OCI-LY3 (cell line): ENCODE results near the gene PRKAR1B.

Experiments used
- H2AFZ ChIP-seq: fragments of 200-600, 300-600 bp; shearing (Covaris generic); 2 replicates; pipeline ENCODE4 v1.6.0; 2014; ENCODE audit warnings: antibody characterized with exemption, low read depth, low read length
- H3K27ac ChIP-seq: fragments of 200-600, 300-600 bp; sonication (generic); 2 replicates; pipeline ENCODE4 v1.5.1; 2014; ENCODE audit warnings: mild to moderate bottlenecking, low read length, moderate library complexity, mixed read lengths
- H3K27me3 ChIP-seq: fragments of 200-600, 300-600 bp; sonication (generic); 2 replicates; pipeline ENCODE4 v1.6.1; 2014; ENCODE audit warnings: low read depth, low read length, mixed read lengths
- H3K36me3 ChIP-seq: fragments of 200-600, 300-600 bp; sonication (generic); replicated peaks from 2 replicates; pipeline ENCODE3; 2014; ENCODE audit warnings: low read depth, low read length, mixed read lengths
- H3K4me1 ChIP-seq: fragments of 300-600, 200-600 bp; sonication (generic); 2 replicates; pipeline ENCODE4 v1.6.1; 2014; ENCODE audit warnings: low read length, mixed read lengths
- H3K4me2 ChIP-seq: fragments of 200-600, 300-600 bp; sonication (generic); 2 replicates; pipeline ENCODE4 v1.6.1; 2014; ENCODE audit warnings: low read length, mixed read lengths
- H3K4me3 ChIP-seq: fragments of 300-600, 200-600 bp; sonication (generic); 2 replicates; pipeline ENCODE4 v1.5.1; 2014; ENCODE audit warnings: antibody characterized with exemption, mild to moderate bottlenecking, low read length, moderate library complexity
- H3K79me2 ChIP-seq: fragments of 300-600, 200-600 bp; shearing (Covaris generic); 2 replicates; pipeline ENCODE4 v1.6.1; 2014; ENCODE audit warnings: mild to moderate bottlenecking, low read length, mixed read lengths
- H3K9ac ChIP-seq: fragments of 300-600, 200-600 bp; shearing (Covaris generic); 2 replicates; pipeline ENCODE4 v1.6.0; 2014; ENCODE audit warnings: mild to moderate bottlenecking, low read length, moderate library complexity
- H3K9me3 ChIP-seq: fragments of 200-600, 300-600 bp; shearing (Covaris generic); 2 replicates; pipeline ENCODE4 v1.6.1; 2014; ENCODE audit warnings: low read length, mixed read lengths; ENCODE audit not compliant: insufficient read depth
- H4K20me1 ChIP-seq: fragments of 200-600, 300-600 bp; sonication (generic); 2 replicates; pipeline ENCODE4 v1.6.1; 2016; ENCODE audit warnings: low read length, mixed read lengths; ENCODE audit not compliant: insufficient read depth
- EZH2phosphoT487 ChIP-seq: fragments of 200-600 bp; shearing (Covaris generic); IDR thresholded peaks from 2 replicates; pipeline ENCODE4 v1.6.1; 2018; ENCODE audit warnings: antibody characterized with exemption, mixed run types, low read depth
- TF ChIP-seq, protein P1 (sequence below): fragments of 200-600, 300-600 bp; sonication (generic); IDR thresholded peaks from 2 replicates; pipeline ENCODE4 v1.5.1; 2014; ENCODE audit warnings: antibody characterized with exemption, low read length, low read depth

PRKAR1B gene

DNA sequence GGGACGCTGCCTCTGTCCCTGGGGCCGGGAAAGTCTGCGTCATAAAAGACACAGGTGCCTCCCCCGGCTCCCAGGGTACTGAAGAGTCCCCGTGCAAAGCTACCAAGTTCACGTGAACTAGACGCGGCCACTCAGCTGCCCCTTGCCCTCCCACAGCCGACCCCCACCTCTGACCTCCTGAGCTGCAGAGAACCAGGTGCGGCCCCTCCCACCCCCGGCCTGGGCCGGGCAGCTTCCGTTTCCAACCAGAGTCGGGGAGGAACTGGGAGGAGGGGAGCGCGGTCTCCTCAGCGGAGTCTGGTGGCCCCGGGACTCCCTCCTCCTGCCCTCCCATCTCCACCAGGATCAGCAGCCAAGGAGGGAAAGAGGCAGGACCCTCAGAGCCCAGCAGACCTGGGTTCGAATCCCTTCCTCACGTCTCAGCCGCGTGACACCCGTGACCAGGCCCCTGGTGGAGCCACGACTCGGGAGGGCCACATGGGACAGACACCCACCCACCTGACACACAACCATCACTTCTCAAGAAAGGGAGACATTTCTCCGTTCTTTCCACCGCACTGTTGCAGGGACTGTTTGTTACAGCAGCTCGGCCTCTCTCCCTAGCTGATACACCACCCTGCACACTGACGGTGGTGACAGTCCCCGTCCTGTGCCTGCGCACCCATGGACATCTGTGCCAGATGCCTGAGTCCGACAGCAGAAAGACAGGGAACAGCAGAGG lies 170.1 kb downstream of the PRKAR1B start:
- Histone ChIP-seq H3K27me3 (no peaks in the 10 kb centered on the region), H4K20me1 (no peaks in the 10 kb centered on the region), H2AFZ (no peak overlapping the region), H3K4me2 (no peak overlapping the region), H3K4me1 (no peaks in the 10 kb centered on the region), H3K27ac (no peak overlapping the region), H3K79me2 (no peaks in the 10 kb centered on the region), H3K4me3 (no peak overlapping the region), H3K9me3 (no peaks in the 10 kb centered on the region), H3K36me3 (no peaks in the 10 kb centered on the region), H3K9ac (no peak overlapping the region)
- TF ChIP-seq, protein P1, sequence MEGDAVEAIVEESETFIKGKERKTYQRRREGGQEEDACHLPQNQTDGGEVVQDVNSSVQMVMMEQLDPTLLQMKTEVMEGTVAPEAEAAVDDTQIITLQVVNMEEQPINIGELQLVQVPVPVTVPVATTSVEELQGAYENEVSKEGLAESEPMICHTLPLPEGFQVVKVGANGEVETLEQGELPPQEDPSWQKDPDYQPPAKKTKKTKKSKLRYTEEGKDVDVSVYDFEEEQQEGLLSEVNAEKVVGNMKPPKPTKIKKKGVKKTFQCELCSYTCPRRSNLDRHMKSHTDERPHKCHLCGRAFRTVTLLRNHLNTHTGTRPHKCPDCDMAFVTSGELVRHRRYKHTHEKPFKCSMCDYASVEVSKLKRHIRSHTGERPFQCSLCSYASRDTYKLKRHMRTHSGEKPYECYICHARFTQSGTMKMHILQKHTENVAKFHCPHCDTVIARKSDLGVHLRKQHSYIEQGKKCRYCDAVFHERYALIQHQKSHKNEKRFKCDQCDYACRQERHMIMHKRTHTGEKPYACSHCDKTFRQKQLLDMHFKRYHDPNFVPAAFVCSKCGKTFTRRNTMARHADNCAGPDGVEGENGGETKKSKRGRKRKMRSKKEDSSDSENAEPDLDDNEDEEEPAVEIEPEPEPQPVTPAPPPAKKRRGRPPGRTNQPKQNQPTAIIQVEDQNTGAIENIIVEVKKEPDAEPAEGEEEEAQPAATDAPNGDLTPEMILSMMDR = no peak
- no peak for TF ChIP-seq EZH2phosphoT487

DNA sequence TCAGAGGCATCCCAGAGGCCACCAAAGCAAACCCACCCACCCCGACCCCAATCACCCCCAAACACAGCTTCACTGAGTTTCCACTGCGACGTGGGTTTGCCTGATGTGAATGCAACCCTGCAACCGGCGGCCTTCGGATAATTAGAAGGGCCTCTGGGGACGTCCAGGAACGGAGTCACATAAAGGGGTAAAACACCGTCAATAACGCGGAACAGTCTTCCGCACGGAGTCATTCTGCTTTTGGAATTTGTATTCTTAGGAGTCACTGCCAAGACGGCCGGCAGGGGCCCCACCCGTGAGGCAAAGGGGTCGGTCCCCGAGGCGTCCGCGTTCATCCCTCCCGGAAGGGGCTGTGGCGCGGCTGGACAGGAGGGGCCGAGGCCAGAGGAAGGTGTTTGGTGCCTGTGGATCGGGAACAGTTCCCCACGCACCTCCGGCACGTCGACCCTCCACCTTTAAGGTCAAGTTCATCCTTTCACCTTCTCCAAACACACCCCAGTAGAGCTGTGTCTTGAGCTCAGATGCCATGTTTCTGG lies 170.7 kb downstream of the PRKAR1B start:
- Histone ChIP-seq H3K27me3 (no peaks in the 10 kb centered on the region), H3K4me3 (no peak overlapping the region), H3K27ac (no peak overlapping the region), H4K20me1 (no peaks in the 10 kb centered on the region), H2AFZ (no peak overlapping the region), H3K9me3 (no peaks in the 10 kb centered on the region), H3K36me3 (no peaks in the 10 kb centered on the region), H3K9ac (no peak overlapping the region), H3K79me2 (no peaks in the 10 kb centered on the region), H3K4me2 (no peak overlapping the region), H3K4me1 (no peaks in the 10 kb centered on the region)
- no peak for TF ChIP-seq EZH2phosphoT487
- TF ChIP-seq, protein P1 = no peak

DNA sequence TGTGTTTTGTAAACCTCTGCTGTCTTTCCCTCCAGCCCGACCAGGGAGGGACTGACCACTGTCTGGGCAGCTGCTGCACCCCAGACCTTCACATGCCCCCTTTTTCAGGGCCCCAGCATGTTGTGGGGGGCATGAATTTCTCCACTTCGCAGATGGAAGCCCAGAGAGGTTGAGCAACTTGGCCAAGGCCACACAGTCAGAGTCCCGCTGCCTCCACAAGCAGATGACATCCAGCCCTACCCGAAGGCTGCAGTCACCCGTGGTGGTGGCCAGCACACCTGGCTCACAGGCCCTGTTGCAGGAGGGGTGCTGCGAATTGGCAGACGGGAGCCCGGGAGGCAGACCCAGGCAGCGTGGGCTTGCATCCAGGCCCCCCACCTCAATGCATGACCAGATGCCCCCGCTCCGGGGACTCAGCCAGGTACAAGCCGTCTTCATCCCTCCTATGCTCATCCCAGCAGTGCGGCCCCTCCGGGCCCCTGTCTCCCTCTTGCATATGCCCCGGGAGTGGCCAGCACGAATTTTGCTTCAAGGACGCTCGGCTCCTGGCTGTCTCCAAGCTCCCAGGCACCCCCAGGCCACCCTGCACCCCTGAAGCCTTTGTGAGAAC lies 171.4 kb downstream of the PRKAR1B start:
- H3K9ac ChIP-seq = no peak overlapping the region

DNA sequence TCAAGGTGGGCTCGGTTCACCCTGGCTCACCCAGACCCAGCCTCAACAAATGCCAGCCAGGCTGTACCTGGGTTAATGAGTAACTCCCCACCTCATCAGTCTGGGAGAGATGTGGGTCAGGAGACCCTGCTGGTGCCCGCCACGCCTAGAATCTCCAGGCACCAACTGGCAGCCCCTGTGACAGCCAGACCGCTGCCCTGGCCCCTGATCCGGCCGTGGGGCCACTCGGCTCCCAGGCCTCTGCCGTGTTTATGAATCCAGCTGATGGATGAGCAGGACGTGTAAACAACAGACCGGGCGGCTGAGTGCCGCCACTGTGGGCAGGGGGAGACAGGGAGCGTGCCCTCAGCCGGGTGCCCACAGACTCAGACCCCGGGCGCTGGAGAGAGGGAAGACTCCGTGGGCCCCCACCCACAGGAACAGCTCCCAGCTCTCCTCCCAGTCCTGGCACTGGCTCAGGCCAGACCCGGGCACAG lies 173.4 kb downstream of the PRKAR1B start:
- H3K27ac ChIP-seq = no peak overlapping the region
- H3K9me3 ChIP-seq = no peaks in the 10 kb centered on the region
- H3K79me2 ChIP-seq = no peaks in the 10 kb centered on the region
- no peak overlapping the region for H3K4me2 ChIP-seq
- no peaks in the 10 kb centered on the region for H4K20me1 ChIP-seq
- no peaks in the 10 kb centered on the region for H3K4me1 ChIP-seq
- no peak overlapping the region for H2AFZ ChIP-seq
- no peak overlapping the region for H3K4me3 ChIP-seq
- H3K27me3 ChIP-seq = no peaks in the 10 kb centered on the region
- H3K36me3 ChIP-seq = no peaks in the 10 kb centered on the region
- no peak overlapping the region for H3K9ac ChIP-seq
- TF ChIP-seq EZH2phosphoT487 = no peak
- TF ChIP-seq, protein P1 = no peak

More for the DNA sequence above, 171.4 kb downstream of the PRKAR1B start:
- no peaks in the 10 kb centered on the region for H3K79me2 ChIP-seq
- no peak overlapping the region for H2AFZ ChIP-seq
- no peak overlapping the region for H3K4me3 ChIP-seq
- no peaks in the 10 kb centered on the region for H3K9me3 ChIP-seq
- no peak overlapping the region for H3K27ac ChIP-seq
- H3K36me3 ChIP-seq = no peaks in the 10 kb centered on the region
- no peaks in the 10 kb centered on the region for H3K27me3 ChIP-seq
- TF ChIP-seq, protein P1 = no peak
- H4K20me1 ChIP-seq = no peaks in the 10 kb centered on the region
- no peak overlapping the region for H3K4me2 ChIP-seq
- H3K4me1 ChIP-seq = no peaks in the 10 kb centered on the region
